GM18498 (cell line): ENCODE data around the gene PTK6.
A peak's percentile ranks its signal among the peaks of the same experiment; 100 is the strongest.

ENCODE experiments used
- ATAC-seq: cut with Tn5 transposase; IDR thresholded peaks from one replicate; pipeline ENCODE4 v1.9.1; 2021; ENCODE audit warnings: mild to moderate bottlenecking, moderate library complexity; ENCODE audit not compliant: unreplicated experiment

The PTK6 gene

DNA sequence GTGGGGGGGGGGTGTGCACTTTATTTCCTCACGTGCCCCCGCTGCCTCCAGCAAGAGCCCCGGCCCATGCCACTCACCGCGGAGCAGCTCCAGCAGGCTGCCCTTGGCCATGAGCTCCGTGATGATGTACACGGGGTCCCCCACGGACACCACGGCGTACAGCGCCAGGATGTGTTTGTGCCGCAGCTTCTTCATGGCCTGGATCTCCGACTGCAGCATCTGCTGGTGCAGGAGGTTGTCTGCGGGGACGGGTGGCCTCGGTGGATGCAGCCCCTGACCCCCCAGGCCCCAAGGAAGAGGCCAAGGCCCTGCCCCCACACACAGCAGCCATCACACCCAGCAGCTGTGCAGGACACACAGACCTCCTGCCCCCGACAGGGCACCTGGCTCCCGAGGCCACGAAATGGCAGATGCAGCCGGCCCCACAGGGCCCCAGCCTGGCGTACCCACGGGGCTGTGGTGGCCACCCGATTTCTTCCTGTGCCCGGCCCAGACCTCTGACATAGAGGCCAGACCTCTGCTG lies 4.7 kb downstream of the PTK6 start:
- ATAC-seq = no peak

DNA sequence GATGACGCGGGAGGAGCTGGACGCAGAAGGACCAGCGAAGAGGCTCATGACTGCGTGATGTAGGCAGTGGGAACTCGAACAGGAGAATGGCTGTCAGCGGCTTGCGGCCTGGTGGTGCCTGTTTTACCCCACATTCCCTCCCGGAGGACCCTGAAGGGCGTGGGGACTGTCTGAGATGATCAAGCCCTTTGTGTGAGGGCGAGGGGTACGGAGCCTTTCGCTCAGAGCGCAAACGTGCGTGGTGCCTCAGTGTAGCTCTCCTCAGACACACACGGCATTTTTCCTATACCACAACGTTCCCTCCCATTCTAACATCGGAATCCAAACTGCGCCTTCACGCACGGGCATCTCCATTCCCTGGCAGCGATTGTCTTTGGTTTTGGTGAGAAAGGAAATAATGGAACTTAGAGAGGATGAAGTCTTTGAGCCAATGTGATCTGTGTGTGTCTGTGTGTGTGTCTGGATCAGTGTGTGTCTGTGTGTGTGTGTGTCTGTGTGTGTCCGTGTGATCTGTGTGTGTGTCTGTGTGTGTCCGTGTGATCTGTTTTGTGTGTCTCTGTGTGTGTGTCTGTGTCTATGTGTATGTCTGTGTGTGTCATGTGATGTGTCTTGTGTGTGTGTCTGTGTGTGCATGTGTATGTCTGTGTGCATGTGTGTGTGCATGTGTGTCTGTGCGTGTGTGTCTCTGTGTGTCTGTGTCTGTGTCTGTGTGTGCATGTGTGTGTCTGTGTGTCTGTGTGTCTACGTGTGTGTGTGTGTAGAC lies 5.3 kb downstream of the PTK6 start:
- ATAC-seq = no peak

DNA sequence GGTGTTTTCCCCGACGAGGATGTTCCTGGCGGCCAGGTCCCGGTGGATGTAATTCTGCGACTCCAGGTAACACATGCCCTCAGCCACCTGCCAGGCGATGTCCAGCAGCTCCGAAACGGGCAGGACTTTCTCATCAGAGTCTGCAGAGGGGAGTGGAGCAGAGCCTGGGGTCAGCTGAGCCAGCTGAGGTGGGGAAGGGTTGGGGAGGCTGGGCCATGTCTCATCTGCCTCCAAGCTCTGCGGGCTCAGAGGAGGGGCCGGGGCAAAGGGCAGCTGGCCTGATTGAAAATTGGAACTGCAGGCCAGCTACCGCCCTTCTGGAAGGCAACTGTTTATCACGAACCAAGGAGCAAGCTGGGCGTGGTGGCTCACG lies 6.4 kb downstream of the PTK6 start:
- no peak for ATAC-seq

DNA sequence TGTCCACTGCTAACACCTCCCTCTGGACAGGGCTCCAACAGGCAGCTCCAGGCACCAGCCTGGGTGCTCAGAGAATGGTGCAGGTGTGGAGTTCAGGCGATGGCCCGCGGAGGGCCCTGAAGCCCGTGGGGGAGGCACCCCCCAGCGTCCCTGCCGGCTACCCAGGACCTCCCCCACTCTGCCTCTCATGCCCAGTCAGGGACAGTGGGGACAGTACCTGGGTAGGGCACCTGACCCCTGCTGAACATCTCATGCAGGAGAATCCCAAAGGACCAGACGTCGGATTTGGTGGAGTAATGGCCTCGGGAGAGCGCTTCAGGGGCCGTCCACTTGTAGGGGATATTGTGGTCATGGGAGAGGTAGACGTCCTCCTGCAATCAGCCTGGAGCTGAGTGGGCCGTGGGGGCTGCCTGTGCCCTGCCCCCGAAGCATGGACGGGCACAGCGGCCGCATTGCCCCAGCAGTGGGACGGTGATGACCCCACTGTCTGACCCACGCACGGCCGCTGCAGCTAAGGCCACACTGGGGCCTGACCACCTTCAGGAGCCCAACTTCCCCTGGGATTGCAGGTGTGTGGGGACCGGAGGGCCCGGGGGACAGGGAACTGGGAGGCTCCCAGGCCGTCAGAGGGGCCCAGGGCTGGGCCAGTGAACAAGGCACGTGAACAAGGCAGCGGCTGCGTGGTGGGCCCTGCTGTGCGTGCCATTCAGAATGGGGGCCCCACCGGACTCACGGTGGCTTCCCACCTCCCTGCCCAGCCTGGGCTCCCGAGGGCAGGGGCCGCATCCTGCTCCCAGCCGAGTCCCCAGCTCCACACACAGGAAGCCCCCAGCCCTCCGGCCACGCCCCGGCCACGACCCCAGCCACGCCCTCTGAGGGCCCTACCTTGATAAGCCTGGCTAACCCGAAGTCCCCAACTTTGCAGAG lies 7.1 kb downstream of the PTK6 start:
- no peak for ATAC-seq

DNA sequence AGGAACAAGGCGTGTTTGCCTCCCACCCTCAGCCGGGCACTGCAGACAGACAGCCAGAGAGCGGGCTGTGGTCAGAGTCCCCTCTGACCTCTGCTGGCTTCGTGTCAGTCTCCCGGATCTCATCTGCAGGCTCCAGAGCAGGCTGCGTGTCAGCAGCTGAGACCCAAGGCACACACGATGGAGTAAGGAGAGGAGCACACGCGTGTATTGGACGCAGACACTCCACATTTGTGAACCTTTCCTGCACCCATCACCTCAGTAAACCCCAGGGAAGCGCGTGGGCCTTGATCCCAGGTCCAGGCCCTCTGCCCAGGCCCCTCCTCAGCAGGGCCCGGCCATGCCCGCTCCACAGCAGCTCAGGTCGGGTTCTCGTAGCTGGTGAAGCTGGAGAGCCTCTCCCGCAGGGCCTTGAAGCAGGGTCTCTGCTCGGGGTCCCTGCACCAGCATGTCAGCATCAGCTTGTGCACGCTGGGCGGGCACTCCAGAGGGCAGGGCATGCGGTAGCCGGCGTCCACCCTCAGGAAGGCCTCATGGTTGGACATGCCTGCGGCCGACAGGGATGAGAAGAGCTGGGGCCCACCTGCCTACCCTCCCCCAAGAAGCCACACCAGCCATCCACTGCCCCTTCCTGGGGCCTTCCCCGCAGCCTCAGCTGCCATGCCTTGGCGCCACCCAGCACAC lies 7.9 kb downstream of the PTK6 start:
- no peak for ATAC-seq

DNA sequence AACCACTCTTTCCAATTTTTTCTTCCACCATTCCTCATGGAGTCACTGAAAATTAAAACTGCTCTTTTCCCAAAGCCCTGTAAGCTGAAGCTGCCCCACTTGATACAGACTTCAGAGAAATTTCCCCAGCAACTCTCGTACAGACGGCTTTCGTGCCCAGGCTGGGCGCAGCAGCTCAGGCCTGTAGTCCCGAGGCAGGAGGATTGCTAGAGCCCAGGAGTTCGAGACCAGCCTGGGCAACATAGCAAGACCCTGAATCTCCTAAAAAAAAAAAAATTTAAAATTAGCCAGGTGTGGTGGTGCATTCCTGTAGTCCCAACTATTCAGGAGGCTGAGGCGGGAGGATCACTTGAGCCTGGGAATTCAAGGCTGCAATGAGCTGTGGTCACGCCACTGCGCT lies 10.0 kb downstream of the PTK6 start:
- ATAC-seq = no peak

DNA sequence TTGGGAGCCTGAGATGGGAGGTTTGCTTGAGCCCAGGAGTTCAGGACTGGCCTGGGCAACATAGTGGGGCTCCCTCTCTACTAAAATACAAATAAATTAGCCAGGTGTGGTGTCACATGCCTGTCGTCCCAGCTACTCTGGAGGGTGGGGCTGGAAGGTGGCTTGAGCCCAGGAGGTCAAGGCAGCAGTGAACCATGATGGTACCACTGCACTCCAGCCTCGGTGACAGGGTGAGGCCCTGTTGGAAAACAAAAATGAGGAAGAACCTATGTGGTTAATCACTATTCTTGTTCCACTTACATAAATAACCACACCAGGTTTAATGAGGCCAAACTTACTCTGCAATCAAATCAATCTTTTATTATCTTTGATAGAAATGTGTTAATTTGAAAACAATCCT lies 11.2 kb downstream of the PTK6 start:
- no peak for ATAC-seq

DNA sequence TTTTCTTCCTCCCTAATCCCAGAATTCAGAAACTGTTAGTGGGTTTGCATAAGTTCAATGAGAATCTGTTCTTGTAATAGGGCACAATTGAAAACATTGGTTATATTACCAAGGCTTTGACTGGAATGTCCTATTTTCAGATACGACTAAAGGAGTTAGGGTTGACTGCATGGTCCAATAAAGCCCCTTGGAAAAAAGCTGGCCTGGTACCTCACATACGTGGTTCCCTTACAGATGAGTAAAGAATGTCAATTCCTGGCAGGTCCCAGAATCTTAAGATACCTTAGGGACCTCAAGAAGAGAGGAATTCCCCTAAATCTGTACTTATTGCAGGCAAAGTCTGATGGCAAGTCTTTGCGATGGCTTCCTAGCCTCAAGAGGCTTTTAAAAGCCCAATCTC lies 12.0 kb downstream of the PTK6 start:
- ATAC-seq = no peak

DNA sequence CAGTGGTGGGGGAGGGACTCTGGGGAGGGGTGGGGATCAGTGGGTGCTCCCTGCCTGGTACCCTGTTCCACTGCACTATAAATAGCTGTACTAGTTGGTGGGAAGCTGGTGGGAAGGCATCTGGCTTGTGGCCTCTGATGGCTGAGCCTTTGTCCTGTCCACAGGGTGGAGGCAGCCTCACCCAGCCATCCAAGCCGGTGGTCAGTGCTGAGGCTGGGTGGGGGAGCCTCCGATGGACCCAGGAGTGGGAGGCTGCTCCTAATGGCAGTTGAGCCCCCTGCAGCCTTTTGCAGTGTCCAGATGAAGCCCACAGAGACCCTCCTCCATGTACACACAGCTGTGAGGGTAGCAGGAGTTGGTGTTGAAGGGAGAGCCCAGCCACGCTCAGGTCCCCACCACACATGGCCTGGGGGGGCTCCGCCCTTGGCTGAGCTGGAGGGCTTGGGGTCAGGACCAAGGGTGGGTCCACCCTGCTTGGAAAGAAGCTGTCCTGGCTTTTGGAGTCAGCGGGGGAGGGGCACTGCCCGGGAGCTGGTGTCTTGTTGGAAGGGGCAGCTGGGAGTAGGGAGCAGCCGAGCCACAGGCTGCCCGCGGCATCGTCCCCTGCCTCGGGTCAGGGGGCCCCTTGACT lies 14.1 kb downstream of the PTK6 start:
- ATAC-seq = no peak

DNA sequence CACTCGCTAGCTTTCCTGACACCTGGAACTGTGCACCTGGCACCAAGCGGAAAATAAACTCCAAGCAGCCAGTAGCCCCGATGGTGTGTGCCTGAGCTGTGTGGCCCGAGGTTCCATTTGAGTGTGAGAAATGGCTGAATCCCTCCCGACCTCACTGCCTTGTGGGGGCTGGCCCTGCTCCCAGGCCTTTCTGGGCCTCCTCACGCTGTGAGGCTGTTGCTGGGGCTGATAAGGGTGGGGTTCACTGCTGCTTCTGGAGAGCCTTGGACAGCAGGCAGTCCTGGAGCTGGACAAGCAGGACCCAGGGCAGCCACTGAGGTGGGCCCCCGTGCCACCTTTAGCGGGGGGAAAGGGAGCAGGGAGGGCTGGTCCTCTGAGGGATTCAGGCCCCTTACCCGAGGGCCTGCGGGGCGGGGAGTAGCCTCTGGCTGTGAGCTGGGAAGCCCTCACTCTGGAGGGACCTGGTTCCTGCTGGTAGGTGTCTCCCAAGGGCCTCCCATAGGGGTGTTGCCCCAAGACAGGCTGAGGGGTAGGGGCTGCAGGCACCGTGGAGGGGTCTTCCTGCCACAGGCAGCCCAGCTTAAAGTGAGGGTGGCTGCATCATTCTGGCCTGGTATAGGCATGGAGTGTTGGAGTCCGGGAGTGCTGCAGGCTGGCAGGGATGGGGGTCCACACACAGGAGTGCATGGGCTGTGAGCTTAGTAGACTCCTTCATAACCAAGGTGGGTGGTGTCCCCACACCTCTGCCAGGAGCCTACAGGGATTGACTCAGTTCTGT lies 14.9 kb downstream of the PTK6 start:
- ATAC-seq = no peak

DNA sequence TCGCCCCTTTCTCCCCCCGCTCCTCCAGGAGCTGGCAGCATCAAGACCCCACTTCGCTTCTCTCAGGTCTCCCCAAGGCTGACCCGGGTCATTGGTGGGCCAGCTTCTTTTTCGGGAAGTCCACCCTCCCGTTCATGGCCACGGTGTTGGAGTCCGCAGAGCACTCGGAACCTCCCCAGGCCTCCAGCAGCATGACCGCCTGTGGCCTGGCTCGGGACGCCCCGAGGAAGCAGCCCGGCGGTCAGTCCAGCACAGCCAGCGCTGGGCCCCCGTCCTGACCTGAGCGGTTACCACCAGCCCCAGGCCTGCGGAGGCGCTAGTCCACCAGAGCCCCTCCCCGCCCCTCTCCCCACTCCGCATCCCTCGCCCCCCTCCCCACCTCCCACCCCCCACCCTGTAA lies 15.6 kb downstream of the PTK6 start:
- ATAC-seq = no peak

DNA sequence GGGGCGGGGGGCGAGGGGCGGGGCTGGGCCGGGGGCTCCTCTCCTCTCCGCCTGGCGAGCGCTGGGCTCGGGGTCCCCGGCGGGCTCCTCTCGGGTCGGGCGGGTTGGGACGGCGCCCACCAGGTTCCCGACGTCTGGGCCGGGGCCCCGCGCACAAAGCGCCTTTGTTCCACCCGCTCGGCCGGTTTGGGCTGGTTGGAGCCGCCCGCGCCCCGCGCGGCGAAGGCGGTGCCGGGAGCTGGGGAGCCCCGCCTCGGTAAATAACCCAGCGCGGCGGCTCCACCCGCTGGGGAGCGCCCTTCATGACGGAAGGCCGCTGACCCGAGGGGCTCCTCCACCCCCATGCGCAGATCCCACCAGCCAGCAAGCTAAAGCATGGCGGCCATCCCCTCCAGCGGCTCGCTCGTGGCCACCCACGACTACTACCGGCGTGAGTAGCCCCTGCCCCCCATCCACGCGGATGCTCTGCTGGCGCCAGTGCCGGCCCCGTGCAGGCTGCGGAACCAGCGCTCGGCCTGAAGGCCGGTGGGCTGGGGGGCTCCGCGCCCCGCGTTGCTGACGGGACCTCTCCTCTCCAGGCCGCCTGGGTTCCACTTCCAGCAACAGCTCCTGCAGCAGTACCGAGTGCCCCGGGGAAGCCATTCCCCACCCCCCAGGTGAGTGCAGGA lies 16.1 kb downstream of the PTK6 start:
- ATAC-seq = peak; percentile 55

DNA sequence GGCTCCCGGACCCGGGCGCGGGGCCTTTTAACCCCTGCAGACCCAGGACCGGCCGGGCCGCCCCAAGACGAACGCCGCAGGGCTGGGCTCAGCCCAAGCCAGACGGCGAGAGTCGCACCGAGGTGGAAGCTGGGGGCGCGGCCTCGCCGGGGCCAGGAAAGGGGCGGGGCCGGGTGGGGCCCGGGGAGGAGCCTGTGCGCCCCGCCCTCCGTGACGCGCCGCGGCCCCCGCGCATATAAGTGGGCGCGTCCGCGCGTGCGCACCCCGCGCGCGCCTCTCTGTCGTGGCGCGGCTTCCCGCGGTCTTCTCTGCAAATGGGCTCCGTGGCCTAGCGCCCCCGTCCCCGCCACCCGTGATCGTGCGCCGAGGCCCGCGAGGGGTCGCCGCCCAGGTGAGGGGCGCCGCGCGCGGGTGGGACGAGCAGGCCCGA lies 16.7 kb downstream of the PTK6 start, which contains the start of gene PPDPF:
Gene PPDPF (plus strand): TSS at position 262 of the 430 bp plus-strand sequence. CDS start 544 bp downstream, outside the sequence.
- peak; percentile 77 for ATAC-seq

DNA sequence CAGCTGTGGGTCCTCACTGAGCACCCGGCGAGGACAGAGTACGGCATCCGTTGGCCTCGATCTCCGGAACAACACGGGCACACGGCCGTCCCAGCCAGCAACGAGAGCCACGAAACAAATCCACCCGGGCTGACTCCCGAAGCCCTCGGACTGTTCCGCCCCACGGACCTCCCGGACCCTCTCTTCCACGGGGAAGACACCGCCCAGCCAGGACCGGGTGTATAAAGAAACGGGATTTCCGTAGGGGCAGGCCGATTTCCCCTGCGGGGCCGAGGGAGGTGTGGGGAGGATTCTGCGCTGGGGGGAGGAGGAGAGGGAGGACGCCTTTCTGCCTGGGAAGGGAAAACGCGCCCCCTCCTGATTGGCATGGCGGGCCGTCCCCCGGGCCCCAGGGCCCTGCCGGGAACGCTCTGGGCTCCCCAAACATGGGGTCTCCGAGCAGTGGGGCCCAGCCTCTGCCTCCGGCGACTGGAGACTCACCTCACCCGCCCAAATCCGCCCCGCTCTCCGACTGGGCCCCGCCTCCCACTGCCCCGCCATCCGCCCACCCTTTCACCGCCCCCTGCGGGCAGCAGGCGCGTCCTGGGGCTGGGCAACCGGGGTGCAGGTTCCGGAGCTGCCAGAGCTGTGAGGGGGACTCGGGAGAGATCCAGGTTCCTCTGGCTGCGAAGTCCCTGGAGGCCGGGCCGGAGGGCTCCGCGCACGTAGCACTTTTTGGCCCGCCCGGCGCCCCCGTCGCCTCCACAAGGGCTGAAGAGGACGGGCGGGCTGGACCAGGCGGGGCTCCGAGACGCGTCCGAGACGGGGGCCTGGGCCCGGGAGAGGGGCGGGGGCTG lies 17.3 kb downstream of the PTK6 start:
- ATAC-seq = peak; percentile 40

DNA sequence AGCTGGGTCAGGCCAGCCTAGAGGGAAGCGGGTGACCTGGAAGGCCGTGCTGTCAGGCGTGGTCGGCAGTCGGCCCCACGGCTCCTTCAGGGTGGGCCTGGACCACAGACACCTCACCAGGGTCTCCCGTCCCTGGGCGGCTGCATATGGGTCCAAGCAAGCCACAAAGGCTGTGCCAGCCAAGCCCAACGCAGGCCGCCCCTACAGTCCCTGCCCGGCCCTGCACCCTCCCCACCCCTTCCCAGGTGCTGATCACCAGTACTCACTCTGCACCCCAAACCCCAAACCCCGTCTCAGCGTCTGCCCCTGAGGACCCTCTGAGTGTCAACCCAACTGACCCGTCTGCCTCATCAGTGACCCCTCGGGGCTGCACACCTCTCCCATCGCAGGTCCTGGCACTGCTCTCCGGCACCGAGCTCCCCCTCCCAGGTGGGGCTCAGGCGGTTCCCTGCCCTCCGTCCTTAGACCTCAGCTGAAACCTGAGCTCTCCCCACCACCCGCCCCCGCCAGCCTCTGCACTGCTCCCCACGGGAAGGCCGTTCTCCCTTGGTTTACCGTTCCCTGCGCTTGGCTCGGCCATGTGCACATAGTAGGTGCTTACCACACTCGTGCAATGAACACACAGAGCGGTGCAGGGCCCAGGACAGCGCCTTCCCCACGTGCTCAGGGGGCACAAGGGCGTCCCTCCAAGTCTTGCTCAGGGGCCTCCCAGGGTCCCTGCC lies 18.1 kb downstream of the PTK6 start:
- no peak for ATAC-seq

DNA sequence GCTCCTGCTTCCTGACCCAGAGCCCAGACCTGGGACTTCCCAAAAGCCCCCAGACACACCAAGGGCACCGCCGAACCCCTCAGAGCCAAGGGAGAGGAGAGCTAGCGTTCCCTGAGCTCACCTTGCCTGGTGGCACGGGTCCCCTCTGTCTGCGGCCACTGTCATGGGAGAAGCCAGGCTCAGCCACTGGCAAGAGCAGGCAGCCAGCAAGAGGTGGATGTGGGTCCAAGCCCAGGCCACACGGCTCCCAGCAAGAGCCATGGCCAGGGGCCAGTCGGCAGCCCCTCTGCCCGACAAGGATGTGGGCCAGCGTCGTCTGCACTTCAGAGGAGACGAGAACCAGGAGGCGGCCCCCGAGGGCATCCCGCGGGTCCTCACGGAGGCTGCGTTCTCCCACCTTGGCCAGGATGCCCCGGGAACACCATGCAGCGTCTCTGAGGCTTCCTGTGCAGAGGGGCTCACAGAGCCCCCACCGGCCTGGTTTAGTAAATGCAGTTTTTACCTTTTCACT lies 18.8 kb downstream of the PTK6 start:
- no peak for ATAC-seq
